ENCODE data around the gene IFI44. TPM values are rescaled to one million over a fixed set of nuclear protein-coding genes. Genes with fewer than 3 reads are reported as not detected.

The IFI44 gene
- total and polyA plus RNA-seq, 2 donors from 2014 or later = 21.9 to 42.3 TPM

GRCh38 chr1:78604643-78605042 lies 45.0 kb upstream of the IFI44 start:
- no peak for FAIRE-seq
- Histone ChIP-seq H3K27me3 (ENCODE audit: control insufficient read depth, insufficient read depth, low read length) (no peaks in the 10 kb centered on the region), H3K9me3 (ENCODE audit: control insufficient read depth in 2 of 3, insufficient read depth in 1 of 3, low read length in 3 of 3) (no peaks in the 10 kb centered on the region), H3K36me3 (ENCODE audit: control insufficient read depth in 2 of 3, insufficient read depth in 3 of 3, low read length in 3 of 3) (no peaks in the 10 kb centered on the region), H3K4me3 (ENCODE audit: low read length in 3 of 3) (no peak overlapping the region), H3K9ac (ENCODE audit: low read length in 3 of 3) (no peak overlapping the region), H3K27ac (ENCODE audit: low read depth in 2 of 2, low read length in 2 of 2) (no peak overlapping the region), H3K4me1 (ENCODE audit: control insufficient read depth in 2 of 3, insufficient read depth in 2 of 3, low read depth in 1 of 3, low read length in 3 of 3) (no peaks in the 10 kb centered on the region)
- no peak for DNase-seq
- intact Hi-C loops (cut with DNase I) = loop anchor here (10.0 kb wide), 1 partner anchor 470 kb away; no protein-coding TSS in a partner anchor
- no peak for TF ChIP-seq CTCF (IDR thresholded peaks at IDR 0.05; ENCODE audit: borderline replicate concordance, extremely low read depth, insufficient read depth)

- no peak for DNase-seq
- Histone ChIP-seq H3K4me1 (ENCODE audit: control insufficient read depth in 2 of 3, insufficient read depth in 2 of 3, low read depth in 1 of 3, low read length in 3 of 3) (no peaks in the 10 kb centered on the region), H3K36me3 (ENCODE audit: control insufficient read depth in 2 of 3, insufficient read depth in 3 of 3, low read length in 3 of 3) (no peaks in the 10 kb centered on the region), H3K27ac (ENCODE audit: low read depth in 2 of 2, low read length in 2 of 2) (no peak overlapping the region), H3K9ac (ENCODE audit: low read length in 3 of 3) (no peak overlapping the region), H3K27me3 (ENCODE audit: control insufficient read depth, insufficient read depth, low read length) (no peaks in the 10 kb centered on the region), H3K9me3 (ENCODE audit: control insufficient read depth in 2 of 3, insufficient read depth in 1 of 3, low read length in 3 of 3) (no peaks in the 10 kb centered on the region), H3K4me3 (ENCODE audit: low read length in 3 of 3) (no peak overlapping the region)
- TF ChIP-seq CTCF (IDR thresholded peaks at IDR 0.05; ENCODE audit: borderline replicate concordance, extremely low read depth, insufficient read depth) = no peak
- FAIRE-seq = no peak
- intact Hi-C loops (cut with DNase I) = loop anchor here (10.0 kb wide), 1 partner anchor 471 kb away; no protein-coding TSS in a partner anchor
Observed at GRCh38 chr1:78606274-78606673, 43.4 kb upstream of the IFI44 start.

GRCh38 chr1:78607334-78607927 lies 42.2 kb upstream of the IFI44 start:
- no peak overlapping the region for H3K4me3 ChIP-seq (ENCODE audit: low read length in 3 of 3)
- intact Hi-C loops (cut with DNase I) = loop anchor here (10.0 kb wide), 1 partner anchor 473 kb away; no protein-coding TSS in a partner anchor
- TF ChIP-seq CTCF (IDR thresholded peaks at IDR 0.05; ENCODE audit: borderline replicate concordance, extremely low read depth, insufficient read depth) = peak; percentile 43
- H3K36me3 ChIP-seq (ENCODE audit: control insufficient read depth in 2 of 3, insufficient read depth in 3 of 3, low read length in 3 of 3) = no peaks in the 10 kb centered on the region
- FAIRE-seq (peak; percentile 76), DNase-seq (peak in 2 of 5 donors; percentile 33 to 38)
- no peak overlapping the region for H3K9ac ChIP-seq (ENCODE audit: low read length in 3 of 3)
- no peaks in the 10 kb centered on the region for H3K4me1 ChIP-seq (ENCODE audit: control insufficient read depth in 2 of 3, insufficient read depth in 2 of 3, low read depth in 1 of 3, low read length in 3 of 3)
- H3K9me3 ChIP-seq (ENCODE audit: control insufficient read depth in 2 of 3, insufficient read depth in 1 of 3, low read length in 3 of 3) = no peaks in the 10 kb centered on the region
- H3K27me3 ChIP-seq (ENCODE audit: control insufficient read depth, insufficient read depth, low read length) = no peaks in the 10 kb centered on the region
- H3K27ac ChIP-seq (ENCODE audit: low read depth in 2 of 2, low read length in 2 of 2) = no peak overlapping the region
